Measurements from ENCODE around the gene IFNAR1. TPM values are rescaled to one million over a fixed set of nuclear protein-coding genes. Genes with fewer than 3 reads are reported as not detected.

IFNAR1 gene
- total and polyA plus RNA-seq, 9 of the 15 experiments (the other 6 are each of a cell fraction or from before 2014, with no cell fraction given), result 8.6 to 31.8 (median 14.8) TPM

DNA sequence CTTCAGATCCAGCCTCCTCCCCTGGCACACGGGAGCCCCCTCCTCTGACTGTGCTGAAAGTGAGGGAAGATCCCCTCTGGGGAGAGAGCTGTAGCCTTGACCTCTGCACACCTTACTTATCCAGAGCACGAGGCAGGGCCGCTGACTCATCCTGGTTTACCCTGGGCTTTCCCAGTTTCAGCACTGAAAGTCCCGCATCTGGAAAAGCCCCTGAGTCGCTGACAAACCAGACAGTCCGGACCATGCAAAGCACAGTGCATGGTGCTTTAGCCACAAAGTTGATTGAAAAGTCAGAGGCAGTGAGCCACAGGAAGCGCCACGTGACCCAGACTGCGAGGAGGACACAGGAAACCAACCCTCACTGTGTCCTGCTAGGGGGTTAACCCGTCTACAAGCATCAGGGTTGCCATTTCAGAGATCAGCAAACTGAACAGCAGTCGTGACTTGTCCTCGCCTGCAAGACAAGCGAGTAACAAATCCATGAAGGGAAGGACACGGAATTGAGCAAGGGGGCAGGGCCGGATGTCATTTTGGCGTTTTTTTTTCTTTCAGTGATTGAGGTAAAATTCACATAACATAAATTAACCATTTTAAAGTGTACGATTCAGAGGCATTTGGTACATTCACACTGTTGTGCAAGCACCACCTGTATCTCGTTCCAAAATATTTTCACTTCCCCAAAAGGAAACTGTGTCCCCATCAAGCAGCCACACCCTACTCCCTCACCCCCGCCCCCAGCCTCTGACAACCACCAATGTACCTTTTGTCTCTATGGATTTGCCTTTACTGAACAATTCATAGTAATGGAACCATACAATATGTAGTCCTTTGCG lies 58.5 kb downstream of the IFNAR1 start (continued):
- TF ChIP-seq ZFX (CRISPR knock-in tag; IDR thresholded peaks at IDR 0.05) (no peak), ZBTB8A (IDR thresholded peaks at IDR 0.05; ENCODE audit: partially characterized antibody) (no peak), CEBPG (CRISPR knock-in tag; IDR thresholded peaks at IDR 0.05) (no peak), CEBPG (tag; conservative IDR thresholded peaks at IDR 0.05 in 1 of 2, IDR thresholded peaks at IDR 0.05 in 1 of 2) (peak; percentile 59 to 73), RBM34 (IDR thresholded peaks at IDR 0.05; ENCODE audit: borderline replicate concordance, insufficient read depth, low read length) (no peak), SMARCC2 (IDR thresholded peaks at IDR 0.05; ENCODE audit: low read depth) (no peak), FOXK2 (conservative IDR thresholded peaks at IDR 0.05 in 1 of 2, IDR thresholded peaks at IDR 0.05 in 1 of 2; ENCODE audit: low read depth in 2 of 2) (peak in 1 of 2 experiments; percentile 12; a peak in 1 of 4 replicates), ZNF431 (CRISPR knock-in tag; IDR thresholded peaks at IDR 0.05) (no peak), HDGF (IDR thresholded peaks at IDR 0.05) (no peak), U2AF2 (optimal IDR thresholded peaks at IDR 0.05; ENCODE audit: low read depth, low read length) (no peak), ZFP36 (IDR thresholded peaks at IDR 0.05; ENCODE audit: low read depth, low read length, partially characterized antibody) (no peak), DIDO1 (tag; IDR thresholded peaks at IDR 0.05; ENCODE audit: low read depth) (no peak), SIN3B (IDR thresholded peaks at IDR 0.05; ENCODE audit: low read depth) (no peak; the same call in 1 of the 2 replicates), MIER1 (IDR thresholded peaks at IDR 0.05; ENCODE audit: low read depth) (no peak), SREBF2 (CRISPR knock-in tag; IDR thresholded peaks at IDR 0.05) (no peak)
- TF ChIP-seq, protein P1, sequence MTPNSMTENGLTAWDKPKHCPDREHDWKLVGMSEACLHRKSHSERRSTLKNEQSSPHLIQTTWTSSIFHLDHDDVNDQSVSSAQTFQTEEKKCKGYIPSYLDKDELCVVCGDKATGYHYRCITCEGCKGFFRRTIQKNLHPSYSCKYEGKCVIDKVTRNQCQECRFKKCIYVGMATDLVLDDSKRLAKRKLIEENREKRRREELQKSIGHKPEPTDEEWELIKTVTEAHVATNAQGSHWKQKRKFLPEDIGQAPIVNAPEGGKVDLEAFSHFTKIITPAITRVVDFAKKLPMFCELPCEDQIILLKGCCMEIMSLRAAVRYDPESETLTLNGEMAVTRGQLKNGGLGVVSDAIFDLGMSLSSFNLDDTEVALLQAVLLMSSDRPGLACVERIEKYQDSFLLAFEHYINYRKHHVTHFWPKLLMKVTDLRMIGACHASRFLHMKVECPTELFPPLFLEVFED (CRISPR knock-in tag; conservative IDR thresholded peaks at IDR 0.05), result no peak
- TF ChIP-seq, protein P2, sequence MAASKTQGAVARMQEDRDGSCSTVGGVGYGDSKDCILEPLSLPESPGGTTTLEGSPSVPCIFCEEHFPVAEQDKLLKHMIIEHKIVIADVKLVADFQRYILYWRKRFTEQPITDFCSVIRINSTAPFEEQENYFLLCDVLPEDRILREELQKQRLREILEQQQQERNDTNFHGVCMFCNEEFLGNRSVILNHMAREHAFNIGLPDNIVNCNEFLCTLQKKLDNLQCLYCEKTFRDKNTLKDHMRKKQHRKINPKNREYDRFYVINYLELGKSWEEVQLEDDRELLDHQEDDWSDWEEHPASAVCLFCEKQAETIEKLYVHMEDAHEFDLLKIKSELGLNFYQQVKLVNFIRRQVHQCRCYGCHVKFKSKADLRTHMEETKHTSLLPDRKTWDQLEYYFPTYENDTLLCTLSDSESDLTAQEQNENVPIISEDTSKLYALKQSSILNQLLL (CRISPR knock-in tag; IDR thresholded peaks at IDR 0.05; ENCODE audit: borderline replicate concordance), result no peak
- TF ChIP-seq, protein P3, sequence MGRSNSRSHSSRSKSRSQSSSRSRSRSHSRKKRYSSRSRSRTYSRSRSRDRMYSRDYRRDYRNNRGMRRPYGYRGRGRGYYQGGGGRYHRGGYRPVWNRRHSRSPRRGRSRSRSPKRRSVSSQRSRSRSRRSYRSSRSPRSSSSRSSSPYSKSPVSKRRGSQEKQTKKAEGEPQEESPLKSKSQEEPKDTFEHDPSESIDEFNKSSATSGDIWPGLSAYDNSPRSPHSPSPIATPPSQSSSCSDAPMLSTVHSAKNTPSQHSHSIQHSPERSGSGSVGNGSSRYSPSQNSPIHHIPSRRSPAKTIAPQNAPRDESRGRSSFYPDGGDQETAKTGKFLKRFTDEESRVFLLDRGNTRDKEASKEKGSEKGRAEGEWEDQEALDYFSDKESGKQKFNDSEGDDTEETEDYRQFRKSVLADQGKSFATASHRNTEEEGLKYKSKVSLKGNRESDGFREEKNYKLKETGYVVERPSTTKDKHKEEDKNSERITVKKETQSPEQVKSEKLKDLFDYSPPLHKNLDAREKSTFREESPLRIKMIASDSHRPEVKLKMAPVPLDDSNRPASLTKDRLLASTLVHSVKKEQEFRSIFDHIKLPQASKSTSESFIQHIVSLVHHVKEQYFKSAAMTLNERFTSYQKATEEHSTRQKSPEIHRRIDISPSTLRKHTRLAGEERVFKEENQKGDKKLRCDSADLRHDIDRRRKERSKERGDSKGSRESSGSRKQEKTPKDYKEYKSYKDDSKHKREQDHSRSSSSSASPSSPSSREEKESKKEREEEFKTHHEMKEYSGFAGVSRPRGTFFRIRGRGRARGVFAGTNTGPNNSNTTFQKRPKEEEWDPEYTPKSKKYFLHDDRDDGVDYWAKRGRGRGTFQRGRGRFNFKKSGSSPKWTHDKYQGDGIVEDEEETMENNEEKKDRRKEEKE (IDR thresholded peaks at IDR 0.05; ENCODE audit: borderline replicate concordance in 1 of 2, control insufficient read depth in 1 of 2, low read depth in 2 of 2, low read length in 1 of 2), result no peak
- TF ChIP-seq, protein P4, sequence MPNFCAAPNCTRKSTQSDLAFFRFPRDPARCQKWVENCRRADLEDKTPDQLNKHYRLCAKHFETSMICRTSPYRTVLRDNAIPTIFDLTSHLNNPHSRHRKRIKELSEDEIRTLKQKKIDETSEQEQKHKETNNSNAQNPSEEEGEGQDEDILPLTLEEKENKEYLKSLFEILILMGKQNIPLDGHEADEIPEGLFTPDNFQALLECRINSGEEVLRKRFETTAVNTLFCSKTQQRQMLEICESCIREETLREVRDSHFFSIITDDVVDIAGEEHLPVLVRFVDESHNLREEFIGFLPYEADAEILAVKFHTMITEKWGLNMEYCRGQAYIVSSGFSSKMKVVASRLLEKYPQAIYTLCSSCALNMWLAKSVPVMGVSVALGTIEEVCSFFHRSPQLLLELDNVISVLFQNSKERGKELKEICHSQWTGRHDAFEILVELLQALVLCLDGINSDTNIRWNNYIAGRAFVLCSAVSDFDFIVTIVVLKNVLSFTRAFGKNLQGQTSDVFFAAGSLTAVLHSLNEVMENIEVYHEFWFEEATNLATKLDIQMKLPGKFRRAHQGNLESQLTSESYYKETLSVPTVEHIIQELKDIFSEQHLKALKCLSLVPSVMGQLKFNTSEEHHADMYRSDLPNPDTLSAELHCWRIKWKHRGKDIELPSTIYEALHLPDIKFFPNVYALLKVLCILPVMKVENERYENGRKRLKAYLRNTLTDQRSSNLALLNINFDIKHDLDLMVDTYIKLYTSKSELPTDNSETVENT (CRISPR knock-in tag; IDR thresholded peaks at IDR 0.05), result no peak
